ENCODE results near the gene HS3ST5. TPM values are rescaled to one million over a fixed set of nuclear protein-coding genes. Genes with fewer than 3 reads are reported as not detected.

Gene HS3ST5
- polyA plus RNA-seq, 1 donor (not counting 4 experiments of a cell fraction or from before 2014, with no cell fraction given), result not detected

- Histone ChIP-seq H3K9me3 (ENCODE audit: control insufficient read depth, low read depth, low read length) (no peaks in the 10 kb centered on the region), H3K27ac (ENCODE audit: control insufficient read depth, insufficient read depth, low read length) (no peak overlapping the region), H4K20me1 (ENCODE audit: control insufficient read depth, extremely low read depth, insufficient read depth, low read length) (no peaks in the 10 kb centered on the region), H3K9me1 (ENCODE audit: control insufficient read depth, extremely low read depth, insufficient read depth, low read length) (no peaks in the 10 kb centered on the region), H3K79me2 (ENCODE audit: control insufficient read depth, insufficient read depth, low read length) (no peaks in the 10 kb centered on the region), H3K4me2 (ENCODE audit: control insufficient read depth, extremely low read depth, insufficient read depth, low read depth, low read length) (no peak overlapping the region), H3K4me3 (ENCODE audit: control insufficient read depth in 2 of 3, extremely low read depth in 1 of 3, insufficient read depth in 2 of 3, low read depth in 1 of 3, low read length in 3 of 3) (no peak overlapping the region), H3K27me3 (ENCODE audit: control insufficient read depth, extremely low read depth, insufficient read depth, low read length) (no peaks in the 10 kb centered on the region), H2AFZ (ENCODE audit: control insufficient read depth, low read length) (no peak overlapping the region), H3K4me1 (ENCODE audit: control insufficient read depth, extremely low read depth, insufficient read depth, low read length) (peaks cover 4% of the 10 kb centered on the region), H3K9ac (ENCODE audit: control insufficient read depth, extremely low read depth, insufficient read depth, low read length) (no peak overlapping the region), H3K36me3 (ENCODE audit: control insufficient read depth in 2 of 2, extremely low read depth in 1 of 2, insufficient read depth in 2 of 2, low read length in 2 of 2) (no peaks in the 10 kb centered on the region)
- DNase-seq (ENCODE audit: low read depth, low spot score) (no peak), FAIRE-seq (no peak)
- TF ChIP-seq EZH2 (IDR thresholded peaks at IDR 0.05; ENCODE audit: low read length) (no peak), CTCF (optimal IDR thresholded peaks at IDR 0.05 in 1 of 3, IDR thresholded peaks at IDR 0.05 in 1 of 3, conservative IDR thresholded peaks at IDR 0.05 in 1 of 3; ENCODE audit: extremely low read depth in 1 of 3, insufficient read depth in 2 of 3, low read length in 3 of 3) (no peak)
- dilution Hi-C loops (cut with MboI; ENCODE audit: extremely low pct_ligation_motif_present, low sequenced_read_pairs), result no loop called here
Measured at GRCh38 chr6:114008331-114008730, 334.5 kb downstream of the HS3ST5 start.

- no peaks in the 10 kb centered on the region for H3K9me3 ChIP-seq (ENCODE audit: control insufficient read depth, low read depth, low read length)
- H3K36me3 ChIP-seq (ENCODE audit: control insufficient read depth in 2 of 2, extremely low read depth in 1 of 2, insufficient read depth in 2 of 2, low read length in 2 of 2), result no peaks in the 10 kb centered on the region
- dilution Hi-C loops (cut with MboI; ENCODE audit: extremely low pct_ligation_motif_present, low sequenced_read_pairs), result no loop called here
- no peaks in the 10 kb centered on the region for H3K27me3 ChIP-seq (ENCODE audit: control insufficient read depth, extremely low read depth, insufficient read depth, low read length)
- no peak overlapping the region for H3K9ac ChIP-seq (ENCODE audit: control insufficient read depth, extremely low read depth, insufficient read depth, low read length)
- no peaks in the 10 kb centered on the region for H4K20me1 ChIP-seq (ENCODE audit: control insufficient read depth, extremely low read depth, insufficient read depth, low read length)
- H3K4me3 ChIP-seq (ENCODE audit: control insufficient read depth in 2 of 3, extremely low read depth in 1 of 3, insufficient read depth in 2 of 3, low read depth in 1 of 3, low read length in 3 of 3), result no peak overlapping the region
- no peak for DNase-seq (ENCODE audit: low read depth, low spot score)
- H3K27ac ChIP-seq (ENCODE audit: control insufficient read depth, insufficient read depth, low read length), result no peak overlapping the region
- no peak overlapping the region for H3K4me2 ChIP-seq (ENCODE audit: control insufficient read depth, extremely low read depth, insufficient read depth, low read depth, low read length)
- no peak overlapping the region for H2AFZ ChIP-seq (ENCODE audit: control insufficient read depth, low read length)
- TF ChIP-seq EZH2 (IDR thresholded peaks at IDR 0.05; ENCODE audit: low read length) (no peak), CTCF (optimal IDR thresholded peaks at IDR 0.05 in 1 of 3, IDR thresholded peaks at IDR 0.05 in 1 of 3, conservative IDR thresholded peaks at IDR 0.05 in 1 of 3; ENCODE audit: extremely low read depth in 1 of 3, insufficient read depth in 2 of 3, low read length in 3 of 3) (no peak)
- no peaks in the 10 kb centered on the region for H3K9me1 ChIP-seq (ENCODE audit: control insufficient read depth, extremely low read depth, insufficient read depth, low read length)
- no peak for FAIRE-seq
- H3K4me1 ChIP-seq (ENCODE audit: control insufficient read depth, extremely low read depth, insufficient read depth, low read length), result peaks cover 4% of the 10 kb centered on the region
- H3K79me2 ChIP-seq (ENCODE audit: control insufficient read depth, insufficient read depth, low read length), result no peaks in the 10 kb centered on the region
Measured at GRCh38 chr6:114007516-114007915, 335.3 kb downstream of the HS3ST5 start.

Small RNA genes within 50 kb of the gene (small RNA-seq; reads per million reads assigned to genes)
- gene RNA5SP213 (ENCODE audit: insufficient read length in 3 of 3, low read depth in 3 of 3, low replicate concordance in 1 of 3), result 0 to 0.25 (median 0) reads per million in 3 experiments
